Measurements from ENCODE around the gene SYNE1. TPM values are rescaled to one million over a fixed set of nuclear protein-coding genes. Genes with fewer than 3 reads are reported as not detected.

The SYNE1 gene
- total and polyA plus RNA-seq, 2 of the 8 experiments (the other 6 are each of a cell fraction or from before 2014, with no cell fraction given): 2.8 to 5.5 TPM

- TF ChIP-seq, protein P1, sequence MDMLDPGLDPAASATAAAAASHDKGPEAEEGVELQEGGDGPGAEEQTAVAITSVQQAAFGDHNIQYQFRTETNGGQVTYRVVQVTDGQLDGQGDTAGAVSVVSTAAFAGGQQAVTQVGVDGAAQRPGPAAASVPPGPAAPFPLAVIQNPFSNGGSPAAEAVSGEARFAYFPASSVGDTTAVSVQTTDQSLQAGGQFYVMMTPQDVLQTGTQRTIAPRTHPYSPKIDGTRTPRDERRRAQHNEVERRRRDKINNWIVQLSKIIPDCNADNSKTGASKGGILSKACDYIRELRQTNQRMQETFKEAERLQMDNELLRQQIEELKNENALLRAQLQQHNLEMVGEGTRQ (IDR thresholded peaks at IDR 0.05; ENCODE audit: low read length): no peak
- TF ChIP-seq SRF (IDR thresholded peaks at IDR 0.05; ENCODE audit: low read depth, low read length): no peak
Observed at GRCh38 chr6:152154559-152155356, 482.4 kb downstream of the SYNE1 start (continued).

All from H1 (cell line).